BLaER1 treated with 17β-estradiol and CSF1 and Interleukin-3, amounts not matched to agents 10 nM and 100 nM (cell line): ENCODE results near the gene AMOTL1.

Source experiments
- H3K27ac ChIP-seq, 11 experiments: shearing (Covaris generic); formaldehyde crosslinking; 2 replicates each; pipeline ENCODE4 v1.8.1; 2022
- H3K27me3 ChIP-seq, 11 experiments: shearing (Covaris generic); formaldehyde crosslinking; 2 replicates each; pipeline ENCODE4 v1.8.1; 2022
- H3K36me3 ChIP-seq, 11 experiments: shearing (Covaris generic); formaldehyde crosslinking; 2 replicates each; pipeline ENCODE4 v1.8.1; 2022
- H3K4me1 ChIP-seq, 10 experiments: shearing (Covaris generic); formaldehyde crosslinking; 2 replicates each; pipeline ENCODE4 v1.8.1; 2022
- H3K4me2 ChIP-seq, 11 experiments: shearing (Covaris generic); formaldehyde crosslinking; 2 replicates each; pipeline ENCODE4 v1.8.1; 2022
- H3K4me3 ChIP-seq, 10 experiments: shearing (Covaris generic); formaldehyde crosslinking; 2 replicates each; pipeline ENCODE4 v1.8.1; 2022
- H3K9ac ChIP-seq, 11 experiments: shearing (Covaris generic); formaldehyde crosslinking; 2 replicates each; pipeline ENCODE4 v1.8.1; 2022
- H3K9me3 ChIP-seq, 11 experiments: shearing (Covaris generic); formaldehyde crosslinking; replicated peaks in 1 of 11; 2 replicates each; pipeline ENCODE4 v1.8.1; 2022
- H4K20me1 ChIP-seq, 11 experiments: shearing (Covaris generic); formaldehyde crosslinking; 2 replicates each; pipeline ENCODE4 v1.8.1; 2022
- Cebpa-rat ChIP-seq, 11 experiments: shearing (Covaris generic); IDR thresholded peaks; 2 replicates each; pipeline ENCODE4 v1.8.1; 2022

Gene AMOTL1

GRCh38 chr11:94877443-94878200, 109.5 kb downstream of the AMOTL1 start:
- H3K27me3 ChIP-seq: no peaks in the 10 kb centered on the region
- H3K4me1 ChIP-seq: peaks cover 26 to 47% (median 34%) of the 10 kb centered on the region in 10 experiments
- peaks cover 0 to 95% (median 80%) of the 10 kb centered on the region in 11 experiments; a peak in 20 of 22 replicates for H3K36me3 ChIP-seq
- peak overlapping the region; percentile 83 to 96 (median 89) for H3K4me2 ChIP-seq
- TF ChIP-seq Cebpa-rat (IDR thresholded peaks at IDR 0.05): no peak
- H4K20me1 ChIP-seq: peaks cover 0 to 4% (median 0%) of the 10 kb centered on the region in 11 experiments; a peak in 1 of 22 replicates
- H3K9me3 ChIP-seq: no peaks in the 10 kb centered on the region
- peak overlapping the region in 3 of 10 experiments; percentile 37 to 45 (median 40); a peak in 1 of 20 replicates for H3K4me3 ChIP-seq
- peak overlapping the region; percentile 55 to 74 (median 68); a peak in 14 of 22 replicates for H3K9ac ChIP-seq
- H3K27ac ChIP-seq: peak overlapping the region; percentile 67 to 84 (median 81); a peak in 21 of 22 replicates

GRCh38 chr11:94879006-94879405, 110.8 kb downstream of the AMOTL1 start:
- no peak for TF ChIP-seq Cebpa-rat (IDR thresholded peaks at IDR 0.05)
- no peak overlapping the region for H3K4me3 ChIP-seq
- H3K27ac ChIP-seq: no peak overlapping the region
- peaks cover 0 to 85% (median 66%) of the 10 kb centered on the region in 11 experiments; a peak in 18 of 22 replicates for H3K36me3 ChIP-seq
- H3K4me1 ChIP-seq: peaks cover 40 to 60% (median 48%) of the 10 kb centered on the region in 10 experiments
- no peak overlapping the region for H3K4me2 ChIP-seq
- H3K9ac ChIP-seq: no peak overlapping the region
- peaks cover 0 to 4% (median 0%) of the 10 kb centered on the region in 11 experiments; a peak in 1 of 22 replicates for H4K20me1 ChIP-seq
- H3K9me3 ChIP-seq: no peaks in the 10 kb centered on the region
- no peaks in the 10 kb centered on the region for H3K27me3 ChIP-seq

GRCh38 chr11:94880216-94880615, 112.1 kb downstream of the AMOTL1 start:
- H3K4me1 ChIP-seq: peaks cover 52 to 69% (median 60%) of the 10 kb centered on the region in 10 experiments
- TF ChIP-seq Cebpa-rat (IDR thresholded peaks at IDR 0.05): no peak
- no peak overlapping the region for H3K27ac ChIP-seq
- no peak overlapping the region for H3K4me3 ChIP-seq
- peaks cover 0 to 73% (median 55%) of the 10 kb centered on the region in 11 experiments; a peak in 18 of 22 replicates for H3K36me3 ChIP-seq
- H3K9ac ChIP-seq: no peak overlapping the region
- H3K27me3 ChIP-seq: no peaks in the 10 kb centered on the region
- H3K4me2 ChIP-seq: no peak overlapping the region
- H4K20me1 ChIP-seq: peaks cover 0 to 4% (median 0%) of the 10 kb centered on the region in 11 experiments; a peak in 1 of 22 replicates
- no peaks in the 10 kb centered on the region for H3K9me3 ChIP-seq

GRCh38 chr11:94882931-94883330, 114.8 kb downstream of the AMOTL1 start:
- Histone ChIP-seq H3K36me3 (peaks cover 0 to 63% (median 53%) of the 10 kb centered on the region in 11 experiments; a peak in 18 of 22 replicates), H3K27ac (peak overlapping the region in 8 of 11 experiments; percentile 8 to 81 (median 78); a peak in 8 of 22 replicates), H3K9me3 (peaks cover 8 to 20% (median 18%) of the 10 kb centered on the region in 11 experiments; a peak in 20 of 22 replicates), H3K4me3 (no peak overlapping the region), H3K4me2 (peak overlapping the region; percentile 2 to 88 (median 75); a peak in 17 of 22 replicates), H3K27me3 (no peaks in the 10 kb centered on the region), H4K20me1 (no peaks in the 10 kb centered on the region), H3K9ac (no peak overlapping the region), H3K4me1 (peaks cover 36 to 50% (median 45%) of the 10 kb centered on the region in 10 experiments)
- TF ChIP-seq Cebpa-rat (IDR thresholded peaks at IDR 0.05): no peak

- no peak overlapping the region for H3K4me3 ChIP-seq
- peaks cover 0 to 53% (median 45%) of the 10 kb centered on the region in 11 experiments; a peak in 18 of 22 replicates for H3K36me3 ChIP-seq
- no peaks in the 10 kb centered on the region for H3K27me3 ChIP-seq
- H3K4me2 ChIP-seq: peak overlapping the region; percentile 66 to 88 (median 77)
- TF ChIP-seq Cebpa-rat (IDR thresholded peaks at IDR 0.05): no peak
- H3K4me1 ChIP-seq: peaks cover 36 to 48% (median 43%) of the 10 kb centered on the region in 10 experiments
- H3K9me3 ChIP-seq: peaks cover 13 to 24% (median 22%) of the 10 kb centered on the region in 11 experiments; a peak in 20 of 22 replicates
- H3K9ac ChIP-seq: peak overlapping the region in 10 of 11 experiments; percentile 28 to 64 (median 50); a peak in 16 of 22 replicates
- no peaks in the 10 kb centered on the region for H4K20me1 ChIP-seq
- peak overlapping the region; percentile 30 to 81 (median 77); a peak in 21 of 22 replicates for H3K27ac ChIP-seq
Measured at GRCh38 chr11:94883878-94884277, 115.7 kb downstream of the AMOTL1 start.

- H3K27ac ChIP-seq: peak overlapping the region; percentile 30 to 81 (median 77); a peak in 21 of 22 replicates
- H3K9me3 ChIP-seq: peaks cover 13 to 24% (median 22%) of the 10 kb centered on the region in 11 experiments; a peak in 20 of 22 replicates
- H3K4me2 ChIP-seq: peak overlapping the region; percentile 66 to 88 (median 77)
- peaks cover 0 to 48% (median 40%) of the 10 kb centered on the region in 11 experiments; a peak in 18 of 22 replicates for H3K36me3 ChIP-seq
- peaks cover 36 to 48% (median 43%) of the 10 kb centered on the region in 10 experiments for H3K4me1 ChIP-seq
- H4K20me1 ChIP-seq: no peaks in the 10 kb centered on the region
- H3K27me3 ChIP-seq: no peaks in the 10 kb centered on the region
- no peak for TF ChIP-seq Cebpa-rat (IDR thresholded peaks at IDR 0.05)
- peak overlapping the region in 9 of 11 experiments; percentile 28 to 64 (median 56); a peak in 15 of 22 replicates for H3K9ac ChIP-seq
- H3K4me3 ChIP-seq: no peak overlapping the region
Measured at GRCh38 chr11:94884376-94884775, 116.2 kb downstream of the AMOTL1 start.

- peak overlapping the region in 7 of 11 experiments; percentile 40 to 64 (median 57); a peak in 14 of 22 replicates for H3K9ac ChIP-seq
- H4K20me1 ChIP-seq: no peaks in the 10 kb centered on the region
- peak overlapping the region; percentile 30 to 81 (median 77); a peak in 21 of 22 replicates for H3K27ac ChIP-seq
- H3K9me3 ChIP-seq: peaks cover 13 to 27% (median 22%) of the 10 kb centered on the region in 11 experiments; a peak in 20 of 22 replicates
- H3K27me3 ChIP-seq: no peaks in the 10 kb centered on the region
- peaks cover 0 to 41% (median 32%) of the 10 kb centered on the region in 11 experiments; a peak in 15 of 22 replicates for H3K36me3 ChIP-seq
- peaks cover 36 to 48% (median 43%) of the 10 kb centered on the region in 10 experiments for H3K4me1 ChIP-seq
- peak overlapping the region; percentile 66 to 88 (median 77) for H3K4me2 ChIP-seq
- no peak overlapping the region; a peak in 1 of 20 replicates for H3K4me3 ChIP-seq
- TF ChIP-seq Cebpa-rat (IDR thresholded peaks at IDR 0.05): no peak
Measured at GRCh38 chr11:94885133-94885532, 117.0 kb downstream of the AMOTL1 start.

GRCh38 chr11:94885581-94885980, 117.4 kb downstream of the AMOTL1 start:
- peaks cover 13 to 27% (median 22%) of the 10 kb centered on the region in 11 experiments; a peak in 20 of 22 replicates for H3K9me3 ChIP-seq
- no peak for TF ChIP-seq Cebpa-rat (IDR thresholded peaks at IDR 0.05)
- peaks cover 0 to 36% (median 28%) of the 10 kb centered on the region in 11 experiments; a peak in 14 of 22 replicates for H3K36me3 ChIP-seq
- no peaks in the 10 kb centered on the region for H4K20me1 ChIP-seq
- H3K4me3 ChIP-seq: no peak overlapping the region
- H3K27me3 ChIP-seq: no peaks in the 10 kb centered on the region
- H3K9ac ChIP-seq: peak overlapping the region in 6 of 11 experiments; percentile 12 to 64 (median 56); a peak in 10 of 22 replicates
- peak overlapping the region; percentile 66 to 88 (median 77) for H3K4me2 ChIP-seq
- peak overlapping the region in 9 of 11 experiments; percentile 30 to 81 (median 78); a peak in 16 of 22 replicates for H3K27ac ChIP-seq
- H3K4me1 ChIP-seq: peaks cover 36 to 48% (median 43%) of the 10 kb centered on the region in 10 experiments
